ENCODE data around the gene DLG4.

DLG4 gene

GRCh38 chr17:7239091-7240027 is 19.7 kb upstream of the DLG4 start, which contains the start of gene PHF23:
TSS of gene PHF23 (minus strand) at chr17:7239457. CDS start at chr17:7239279, 178 bp downstream.
- TF ChIP-seq CTCF (IDR thresholded peaks at IDR 0.05; ENCODE audit: low read depth, low read length, missing control alignments): no peak
- H3K36me3 ChIP-seq (replicated peaks): peaks cover 49% of the 10 kb centered on the region

GRCh38 chr17:7238420-7239090 is 18.9 kb upstream of the DLG4 start:
- Histone ChIP-seq H3K27ac (peak overlapping the region; percentile 51), H3K27me3 (replicated peaks) (no peaks in the 10 kb centered on the region), H3K36me3 (replicated peaks) (peaks cover 41% of the 10 kb centered on the region), H3K4me3 (ENCODE audit: low read depth, low read length) (peak overlapping the region; percentile 94)
- DNase-seq: no peak
- in situ Hi-C loops (cut with HindIII; ENCODE audit: low pct_ligation_motif_present, low sequenced_read_pairs): no loop called here
- TF ChIP-seq CTCF (IDR thresholded peaks at IDR 0.05; ENCODE audit: low read depth, low read length, missing control alignments): no peak

More at GRCh38 chr17:7239091-7240027, 19.7 kb upstream of the DLG4 start, which contains the start of gene PHF23:
- in situ Hi-C loops (cut with HindIII; ENCODE audit: low pct_ligation_motif_present, low sequenced_read_pairs): no loop called here
- Histone ChIP-seq H3K4me3 (ENCODE audit: low read depth, low read length) (peak within 1 kb of the TSS; percentile 96), H3K27ac (peak within 1 kb of the TSS; percentile 51), H3K27me3 (replicated peaks) (no peaks in the 10 kb centered on the region)
- peak; percentile 98 for DNase-seq

- Histone ChIP-seq H3K4me3 (ENCODE audit: low read depth, low read length) (peak overlapping the region; percentile 94), H3K36me3 (replicated peaks) (peaks cover 38% of the 10 kb centered on the region), H3K27ac (peak overlapping the region; percentile 78), H3K27me3 (replicated peaks) (no peaks in the 10 kb centered on the region)
- in situ Hi-C loops (cut with HindIII; ENCODE audit: low pct_ligation_motif_present, low sequenced_read_pairs): no loop called here
- no peak for TF ChIP-seq CTCF (IDR thresholded peaks at IDR 0.05; ENCODE audit: low read depth, low read length, missing control alignments)
- peak; percentile 50 for DNase-seq
Observed at GRCh38 chr17:7237761-7238419, 18.3 kb upstream of the DLG4 start.

GRCh38 chr17:7237266-7237760 is 17.7 kb upstream of the DLG4 start:
- DNase-seq: no peak
- Histone ChIP-seq H3K36me3 (replicated peaks) (peaks cover 38% of the 10 kb centered on the region), H3K27ac (peak overlapping the region; percentile 78), H3K4me3 (ENCODE audit: low read depth, low read length) (peak overlapping the region; percentile 94), H3K27me3 (replicated peaks) (no peaks in the 10 kb centered on the region)
- no peak for TF ChIP-seq CTCF (IDR thresholded peaks at IDR 0.05; ENCODE audit: low read depth, low read length, missing control alignments)
- in situ Hi-C loops (cut with HindIII; ENCODE audit: low pct_ligation_motif_present, low sequenced_read_pairs): no loop called here

GRCh38 chr17:7236808-7237207 is 17.2 kb upstream of the DLG4 start:
- H3K27ac ChIP-seq: no peak overlapping the region
- no peak for DNase-seq
- H3K36me3 ChIP-seq (replicated peaks): peaks cover 38% of the 10 kb centered on the region
- peak overlapping the region; percentile 94 for H3K4me3 ChIP-seq (ENCODE audit: low read depth, low read length)
- H3K27me3 ChIP-seq (replicated peaks): no peaks in the 10 kb centered on the region
- TF ChIP-seq CTCF (IDR thresholded peaks at IDR 0.05; ENCODE audit: low read depth, low read length, missing control alignments): no peak
- in situ Hi-C loops (cut with HindIII; ENCODE audit: low pct_ligation_motif_present, low sequenced_read_pairs): no loop called here
